ENCODE data around the gene CRELD2.

GRCh38 chr22:49963647-49964026 is 45.2 kb downstream of the CRELD2 start:
- no peak for TF ChIP-seq POLR2A (IDR thresholded peaks at IDR 0.05; ENCODE audit: low read length)
- no peak for TF ChIP-seq GATA1 (IDR thresholded peaks at IDR 0.05; ENCODE audit: low read depth, low read length)
